ENCODE data around the gene MCRIP2. TPM values are rescaled to one million over a fixed set of nuclear protein-coding genes. Genes with fewer than 3 reads are reported as not detected.

MCRIP2 gene
- total RNA-seq, 1 donor from 2014 or later: 181 TPM

DNA sequence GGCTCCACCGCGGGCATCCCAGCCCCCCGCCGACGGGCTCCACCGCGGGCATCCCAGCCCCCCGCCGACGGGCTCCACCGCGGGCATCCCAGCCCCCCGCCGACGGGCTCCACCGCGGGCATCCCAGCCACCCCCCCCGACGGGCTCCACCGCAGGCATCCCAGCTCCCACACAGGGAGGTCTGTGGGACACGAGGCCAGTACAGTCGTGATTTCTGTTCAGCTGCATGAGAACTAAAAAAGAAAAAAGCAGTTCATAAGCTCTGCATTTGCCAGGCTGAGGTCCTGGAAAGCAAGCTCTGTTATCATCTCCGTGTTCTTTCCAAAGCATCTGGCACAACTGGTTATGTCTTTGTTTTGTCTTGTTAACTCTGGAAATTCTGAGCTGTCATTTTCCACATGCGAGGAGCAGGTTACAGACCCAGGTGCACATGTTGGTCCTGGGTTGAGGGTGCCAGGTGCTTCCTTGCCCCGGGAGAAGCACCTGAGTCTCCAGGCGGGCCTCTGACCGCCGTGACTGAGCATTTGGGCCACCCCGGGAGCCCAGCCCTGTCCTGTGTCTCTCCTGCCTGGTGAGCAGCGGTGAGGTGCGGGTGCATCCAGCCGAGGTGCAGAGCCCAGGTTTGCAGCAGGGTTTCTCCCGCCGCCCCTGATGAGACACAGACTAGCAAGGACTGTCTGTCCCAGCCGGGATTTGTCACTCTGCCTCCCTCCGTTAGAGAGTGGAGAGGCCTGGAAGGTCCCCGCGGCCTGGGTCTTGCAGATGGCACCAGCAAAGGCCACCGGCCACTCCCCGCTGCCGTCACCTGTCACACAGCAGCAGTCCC, 20.7 kb upstream of the MCRIP2 start:
- no peaks in the 10 kb centered on the region for H3K4me1 ChIP-seq
- H3K27me3 ChIP-seq (ENCODE audit: low read depth): no peaks in the 10 kb centered on the region
- TF ChIP-seq, protein P1, sequence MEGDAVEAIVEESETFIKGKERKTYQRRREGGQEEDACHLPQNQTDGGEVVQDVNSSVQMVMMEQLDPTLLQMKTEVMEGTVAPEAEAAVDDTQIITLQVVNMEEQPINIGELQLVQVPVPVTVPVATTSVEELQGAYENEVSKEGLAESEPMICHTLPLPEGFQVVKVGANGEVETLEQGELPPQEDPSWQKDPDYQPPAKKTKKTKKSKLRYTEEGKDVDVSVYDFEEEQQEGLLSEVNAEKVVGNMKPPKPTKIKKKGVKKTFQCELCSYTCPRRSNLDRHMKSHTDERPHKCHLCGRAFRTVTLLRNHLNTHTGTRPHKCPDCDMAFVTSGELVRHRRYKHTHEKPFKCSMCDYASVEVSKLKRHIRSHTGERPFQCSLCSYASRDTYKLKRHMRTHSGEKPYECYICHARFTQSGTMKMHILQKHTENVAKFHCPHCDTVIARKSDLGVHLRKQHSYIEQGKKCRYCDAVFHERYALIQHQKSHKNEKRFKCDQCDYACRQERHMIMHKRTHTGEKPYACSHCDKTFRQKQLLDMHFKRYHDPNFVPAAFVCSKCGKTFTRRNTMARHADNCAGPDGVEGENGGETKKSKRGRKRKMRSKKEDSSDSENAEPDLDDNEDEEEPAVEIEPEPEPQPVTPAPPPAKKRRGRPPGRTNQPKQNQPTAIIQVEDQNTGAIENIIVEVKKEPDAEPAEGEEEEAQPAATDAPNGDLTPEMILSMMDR (IDR thresholded peaks at IDR 0.05; ENCODE audit: borderline replicate concordance): no peak
- H3K4me3 ChIP-seq: no peak overlapping the region
- no peaks in the 10 kb centered on the region for H3K9me3 ChIP-seq (replicated peaks)
- DNase-seq: no peak
- H3K36me3 ChIP-seq: peaks cover 18% of the 10 kb centered on the region
- intact Hi-C loops (cut with micrococcal nuclease): no loop called here
- H3K27ac ChIP-seq (replicated peaks): no peak overlapping the region

DNA sequence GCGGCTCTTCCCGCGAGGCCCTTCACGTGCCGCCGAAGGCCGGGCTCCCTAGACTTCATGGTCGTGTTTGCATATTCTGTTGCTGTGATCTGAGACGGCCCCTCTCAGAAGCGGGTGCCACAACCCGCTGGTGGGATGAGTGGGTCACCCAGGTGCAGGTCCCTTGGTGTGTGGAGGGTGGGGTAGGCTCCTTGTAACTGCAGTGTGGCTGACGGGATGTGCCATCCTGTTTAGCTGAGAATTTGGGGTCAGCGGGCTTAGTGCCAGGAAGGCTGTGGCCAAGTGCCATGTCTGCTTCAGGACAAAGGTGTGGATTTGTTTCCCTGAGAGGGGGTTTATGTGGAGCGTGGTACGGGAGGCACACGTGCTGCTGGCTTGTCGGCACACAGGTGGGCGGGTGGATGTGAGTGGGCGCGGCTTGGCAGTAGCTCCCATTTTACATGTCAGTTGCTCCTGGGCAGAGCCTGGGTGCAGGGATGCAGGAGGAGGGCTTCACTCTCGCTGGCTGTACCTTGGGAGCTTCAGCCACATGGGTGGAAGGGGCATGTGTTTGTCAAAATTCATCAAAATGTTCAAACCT, 20.0 kb upstream of the MCRIP2 start:
- H3K9me3 ChIP-seq (replicated peaks): no peaks in the 10 kb centered on the region
- H3K27me3 ChIP-seq (ENCODE audit: low read depth): no peaks in the 10 kb centered on the region
- no peak overlapping the region for H3K27ac ChIP-seq (replicated peaks)
- TF ChIP-seq, protein P1 (IDR thresholded peaks at IDR 0.05; ENCODE audit: borderline replicate concordance): no peak
- intact Hi-C loops (cut with micrococcal nuclease): no loop called here
- H3K36me3 ChIP-seq: peaks cover 25% of the 10 kb centered on the region
- DNase-seq: no peak
- no peak overlapping the region for H3K4me3 ChIP-seq
- H3K4me1 ChIP-seq: no peaks in the 10 kb centered on the region

DNA sequence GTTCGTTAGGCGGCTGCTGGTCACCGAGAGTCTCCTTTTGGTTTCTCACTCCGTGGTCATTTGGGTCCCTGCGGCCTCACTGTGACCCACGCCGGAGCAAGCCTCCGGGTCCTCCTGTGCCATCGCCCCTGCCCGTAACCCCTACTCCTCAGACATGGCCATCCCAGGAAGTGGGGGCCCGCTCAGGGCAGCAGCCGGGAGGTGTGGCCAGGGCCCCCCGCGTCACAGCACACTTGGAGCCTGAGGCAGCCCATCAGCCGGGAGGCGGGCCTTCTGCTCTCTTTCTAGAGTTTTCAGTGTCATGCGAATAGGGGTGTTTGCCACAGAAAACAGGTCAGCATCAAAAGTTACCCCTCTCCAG, 18.7 kb upstream of the MCRIP2 start:
- no peak overlapping the region for H3K27ac ChIP-seq (replicated peaks)
- no peaks in the 10 kb centered on the region for H3K9me3 ChIP-seq (replicated peaks)
- intact Hi-C loops (cut with micrococcal nuclease): no loop called here
- H3K36me3 ChIP-seq: peaks cover 30% of the 10 kb centered on the region
- no peaks in the 10 kb centered on the region for H3K4me1 ChIP-seq
- no peak overlapping the region for H3K4me3 ChIP-seq
- no peak for DNase-seq
- no peaks in the 10 kb centered on the region for H3K27me3 ChIP-seq (ENCODE audit: low read depth)
- TF ChIP-seq, protein P1 (IDR thresholded peaks at IDR 0.05; ENCODE audit: borderline replicate concordance): no peak

DNA sequence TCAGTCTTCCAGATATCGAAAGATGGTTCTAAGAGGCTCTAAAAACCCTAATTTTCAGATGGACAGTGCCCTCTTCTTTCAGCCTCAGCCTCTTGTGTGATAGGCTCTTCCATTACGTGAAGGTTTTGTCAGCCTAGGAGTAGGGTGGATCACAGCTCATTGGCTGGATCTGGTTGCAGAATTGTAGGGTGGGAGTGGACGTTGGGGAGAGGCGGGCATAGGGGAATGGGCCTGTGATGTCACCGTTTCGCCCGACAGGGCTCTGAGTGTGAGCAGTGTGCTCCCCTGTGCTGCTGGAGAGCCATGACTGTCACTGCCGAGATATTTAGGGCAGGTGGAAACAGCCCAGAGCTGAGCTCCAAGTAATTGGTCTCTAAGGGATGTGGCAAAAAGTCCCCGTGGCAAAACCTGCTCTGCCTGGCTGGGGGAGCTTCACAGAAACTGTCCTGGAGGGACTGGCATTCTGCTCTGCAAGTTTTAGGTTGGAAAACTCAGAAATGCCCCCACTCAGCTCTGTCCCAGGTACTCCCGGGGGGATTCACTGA, 17.0 kb upstream of the MCRIP2 start:
- no peak for DNase-seq
- TF ChIP-seq, protein P1 (IDR thresholded peaks at IDR 0.05; ENCODE audit: borderline replicate concordance): no peak
- no peak overlapping the region for H3K4me3 ChIP-seq
- H3K36me3 ChIP-seq: peaks cover 32% of the 10 kb centered on the region
- peaks cover 7% of the 10 kb centered on the region for H3K4me1 ChIP-seq
- H3K27me3 ChIP-seq (ENCODE audit: low read depth): no peaks in the 10 kb centered on the region
- H3K27ac ChIP-seq (replicated peaks): no peak overlapping the region
- intact Hi-C loops (cut with micrococcal nuclease): no loop called here
- H3K9me3 ChIP-seq (replicated peaks): no peaks in the 10 kb centered on the region

DNA sequence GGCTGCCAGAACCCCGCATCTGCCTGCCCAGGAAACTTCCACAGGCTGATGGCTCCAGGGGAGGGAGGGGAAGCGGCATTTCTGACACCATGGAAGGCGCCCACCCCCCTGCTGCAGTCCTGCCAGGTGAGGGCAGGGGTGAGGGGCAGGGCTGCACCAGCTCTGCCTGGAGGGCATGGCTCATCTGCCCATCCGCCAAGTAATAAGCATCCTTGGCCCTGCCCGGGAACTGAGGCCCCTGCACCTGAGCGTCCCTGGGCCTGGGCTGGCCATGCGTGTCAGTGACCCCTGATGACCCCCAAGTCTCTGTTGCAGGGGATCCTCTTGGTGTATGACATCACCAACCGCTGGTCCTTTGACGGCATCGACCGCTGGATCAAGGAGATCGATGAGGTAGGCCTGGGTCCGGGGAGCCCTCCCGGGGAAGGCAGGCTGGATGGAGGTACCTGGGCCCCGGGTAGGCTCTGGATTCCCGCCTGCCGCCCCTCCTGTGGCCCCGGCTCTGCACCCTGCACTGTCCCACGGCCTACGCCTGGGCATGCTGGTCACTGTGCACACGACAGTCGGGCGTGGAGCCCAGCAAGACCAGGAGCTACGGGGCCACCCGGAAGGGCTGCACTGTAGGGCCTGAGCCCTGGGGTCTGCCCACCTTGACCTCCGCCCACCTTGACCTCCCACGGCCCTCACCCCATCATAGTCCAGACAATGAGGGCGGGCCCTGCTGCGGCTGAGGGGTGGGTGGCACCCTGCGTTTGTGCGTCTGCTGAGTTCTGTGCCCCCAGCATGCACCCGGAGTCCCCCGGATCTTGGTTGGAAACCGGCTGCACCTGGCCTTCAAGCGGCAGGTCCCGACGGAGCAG, 16.3 kb upstream of the MCRIP2 start:
- TF ChIP-seq, protein P1 (IDR thresholded peaks at IDR 0.05; ENCODE audit: borderline replicate concordance): no peak
- no peak for DNase-seq

More for the DNA sequence above, 16.3 kb upstream of the MCRIP2 start:
- H3K9me3 ChIP-seq (replicated peaks): no peaks in the 10 kb centered on the region
- peaks cover 14% of the 10 kb centered on the region for H3K4me1 ChIP-seq
- no peak overlapping the region for H3K27ac ChIP-seq (replicated peaks)
- H3K27me3 ChIP-seq (ENCODE audit: low read depth): no peaks in the 10 kb centered on the region
- peaks cover 32% of the 10 kb centered on the region for H3K36me3 ChIP-seq
- no peak overlapping the region for H3K4me3 ChIP-seq
- intact Hi-C loops (cut with micrococcal nuclease): no loop called here

Measured in left ventricle myocardium inferior (tissue), 1 donor.